Chondrocyte (in vitro differentiated cells): ENCODE data around the gene EFNA1. TPM values are rescaled to one million over a fixed set of nuclear protein-coding genes. Genes with fewer than 3 reads are reported as not detected.

ENCODE experiments used
- DNase-seq: peaks from one replicate; pipeline ENCODE4 v3.0.0; 2021; ENCODE audit warnings: mixed read lengths, low spot score
- H3K27ac Mint-ChIP-seq: one replicate; pipeline ENCODE4 v1.8.0; 2021; ENCODE audit warnings: mild to moderate bottlenecking, moderate library complexity, mixed read lengths; ENCODE audit not compliant: unreplicated experiment
- H3K27me3 Mint-ChIP-seq: 2 replicates; pipeline ENCODE4 v1.8.0; 2021; ENCODE audit warnings: low read depth, mixed read lengths
- H3K36me3 Mint-ChIP-seq: 2 replicates; pipeline ENCODE4 v1.8.0; 2021; ENCODE audit warnings: low read depth, mixed read lengths
- H3K4me1 Mint-ChIP-seq: 2 replicates; pipeline ENCODE4 v1.8.0; 2021; ENCODE audit warnings: low read depth, mild to moderate bottlenecking, mixed read lengths
- H3K4me3 Mint-ChIP-seq: one replicate; pipeline ENCODE4 v1.8.0; 2021; ENCODE audit warnings: mild to moderate bottlenecking, moderate library complexity, mixed read lengths; ENCODE audit not compliant: unreplicated experiment
- H3K9me3 Mint-ChIP-seq: 2 replicates; pipeline ENCODE4 v1.8.0; 2021; ENCODE audit warnings: low read depth, mixed read lengths
- total RNA-seq: library from RNA; stranded (reverse); gene quantifications from 3 replicates; pipeline ENCODE4 v1.2.1, GENCODE V29; 2021
- TF ChIP-seq, protein P1 (sequence below): fragments of 200-600 bp; sonication (generic); IDR thresholded peaks from 2 replicates; pipeline ENCODE4 v1.5.0; 2021; ENCODE audit warnings: antibody characterized with exemption, mild to moderate bottlenecking, moderate library complexity

The EFNA1 gene
- total RNA-seq, 1 donor from 2014 or later: 12.6 TPM

DNA sequence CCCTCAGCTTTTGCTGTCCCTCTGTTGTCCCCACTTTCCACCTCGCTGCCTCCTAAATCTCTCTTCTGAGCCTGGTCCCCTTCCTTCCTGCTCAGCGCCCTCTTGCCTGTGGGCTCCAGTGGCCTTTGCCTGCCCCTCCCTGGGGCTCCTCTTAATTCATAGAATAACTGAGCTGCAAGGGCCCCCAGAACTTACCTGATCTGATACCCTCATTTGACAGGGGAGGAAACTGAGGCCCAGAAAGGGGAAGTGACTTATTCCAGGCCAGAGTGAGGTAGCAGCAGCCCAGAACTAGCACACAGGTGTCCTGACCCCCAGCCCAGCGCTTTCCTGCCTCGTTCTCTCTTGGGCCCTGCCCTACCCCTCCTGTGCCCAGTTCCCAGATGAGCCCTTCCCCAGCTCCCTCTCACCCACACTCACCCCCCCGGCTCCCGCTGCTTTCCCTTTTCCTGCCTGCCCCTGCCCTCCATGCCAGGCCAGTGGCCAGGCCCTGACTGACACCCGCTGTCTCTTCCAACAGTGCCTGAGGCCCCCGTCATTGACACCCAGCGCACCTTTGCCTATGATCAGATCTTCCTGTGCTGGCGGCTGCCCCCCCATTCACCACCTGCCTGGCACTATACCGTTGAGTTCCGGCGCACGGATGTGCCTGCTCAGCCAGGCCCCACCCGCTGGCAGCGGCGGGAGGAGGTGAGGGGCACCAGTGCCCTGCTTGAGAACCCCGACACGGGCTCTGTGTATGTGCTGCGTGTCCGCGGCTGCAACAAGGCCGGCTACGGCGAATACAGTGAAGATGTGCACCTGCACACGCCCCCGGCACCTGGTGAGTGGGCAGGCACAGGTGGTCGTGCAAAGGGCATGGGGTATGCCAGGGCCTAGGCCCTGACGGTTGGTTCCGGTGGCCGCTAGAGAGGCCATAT is 51.7 kb downstream of the EFNA1 start:
- H3K9me3 Mint-ChIP-seq: no peaks in the 10 kb centered on the region
- TF ChIP-seq, protein P1, sequence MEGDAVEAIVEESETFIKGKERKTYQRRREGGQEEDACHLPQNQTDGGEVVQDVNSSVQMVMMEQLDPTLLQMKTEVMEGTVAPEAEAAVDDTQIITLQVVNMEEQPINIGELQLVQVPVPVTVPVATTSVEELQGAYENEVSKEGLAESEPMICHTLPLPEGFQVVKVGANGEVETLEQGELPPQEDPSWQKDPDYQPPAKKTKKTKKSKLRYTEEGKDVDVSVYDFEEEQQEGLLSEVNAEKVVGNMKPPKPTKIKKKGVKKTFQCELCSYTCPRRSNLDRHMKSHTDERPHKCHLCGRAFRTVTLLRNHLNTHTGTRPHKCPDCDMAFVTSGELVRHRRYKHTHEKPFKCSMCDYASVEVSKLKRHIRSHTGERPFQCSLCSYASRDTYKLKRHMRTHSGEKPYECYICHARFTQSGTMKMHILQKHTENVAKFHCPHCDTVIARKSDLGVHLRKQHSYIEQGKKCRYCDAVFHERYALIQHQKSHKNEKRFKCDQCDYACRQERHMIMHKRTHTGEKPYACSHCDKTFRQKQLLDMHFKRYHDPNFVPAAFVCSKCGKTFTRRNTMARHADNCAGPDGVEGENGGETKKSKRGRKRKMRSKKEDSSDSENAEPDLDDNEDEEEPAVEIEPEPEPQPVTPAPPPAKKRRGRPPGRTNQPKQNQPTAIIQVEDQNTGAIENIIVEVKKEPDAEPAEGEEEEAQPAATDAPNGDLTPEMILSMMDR: no peak
- peak; percentile 85 for DNase-seq
- H3K4me3 Mint-ChIP-seq: no peak overlapping the region
- no peak overlapping the region for H3K27ac Mint-ChIP-seq
- H3K36me3 Mint-ChIP-seq: peaks cover 23% of the 10 kb centered on the region
- peaks cover 22% of the 10 kb centered on the region for H3K4me1 Mint-ChIP-seq
- H3K27me3 Mint-ChIP-seq: no peaks in the 10 kb centered on the region

DNA sequence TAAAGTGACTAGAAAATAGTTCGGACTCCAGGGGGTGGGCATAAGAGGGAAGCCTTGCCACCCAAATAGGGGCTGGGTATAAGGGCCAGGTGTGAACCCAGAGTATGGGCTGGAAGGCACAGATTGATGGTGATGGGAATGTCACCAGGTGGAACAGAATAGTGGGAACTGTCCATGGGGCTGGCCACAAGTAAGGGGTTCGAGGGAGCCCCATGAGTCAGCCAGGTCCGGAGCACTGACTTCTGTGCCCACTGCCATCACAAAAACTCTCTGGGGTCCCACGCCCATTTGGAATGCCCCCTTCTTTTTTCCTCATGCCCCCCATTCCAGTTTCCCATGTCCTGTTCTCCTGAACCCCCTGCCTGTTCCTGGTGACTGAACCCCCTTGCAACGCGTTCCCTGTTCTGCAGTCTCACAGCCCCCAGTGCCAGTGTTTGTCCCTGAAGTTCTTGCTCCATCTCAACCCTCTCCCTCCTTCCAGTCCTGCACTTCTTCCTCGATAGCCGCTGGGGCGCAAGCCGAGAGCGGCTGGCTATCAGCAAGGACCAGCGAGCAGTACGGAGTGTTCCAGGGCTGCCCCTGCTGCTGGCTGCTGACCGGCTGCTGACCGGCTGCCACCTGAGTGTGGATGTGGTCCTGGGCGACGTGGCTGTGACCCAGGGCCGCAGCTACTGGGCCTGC is 53.8 kb downstream of the EFNA1 start:
- DNase-seq: peak; percentile 59
- Mint-ChIP-seq H3K4me1 (peaks cover 5% of the 10 kb centered on the region), H3K9me3 (no peaks in the 10 kb centered on the region), H3K27ac (no peak overlapping the region), H3K36me3 (peaks cover 25% of the 10 kb centered on the region), H3K4me3 (no peak overlapping the region), H3K27me3 (no peaks in the 10 kb centered on the region)
- TF ChIP-seq, protein P1: no peak

DNA sequence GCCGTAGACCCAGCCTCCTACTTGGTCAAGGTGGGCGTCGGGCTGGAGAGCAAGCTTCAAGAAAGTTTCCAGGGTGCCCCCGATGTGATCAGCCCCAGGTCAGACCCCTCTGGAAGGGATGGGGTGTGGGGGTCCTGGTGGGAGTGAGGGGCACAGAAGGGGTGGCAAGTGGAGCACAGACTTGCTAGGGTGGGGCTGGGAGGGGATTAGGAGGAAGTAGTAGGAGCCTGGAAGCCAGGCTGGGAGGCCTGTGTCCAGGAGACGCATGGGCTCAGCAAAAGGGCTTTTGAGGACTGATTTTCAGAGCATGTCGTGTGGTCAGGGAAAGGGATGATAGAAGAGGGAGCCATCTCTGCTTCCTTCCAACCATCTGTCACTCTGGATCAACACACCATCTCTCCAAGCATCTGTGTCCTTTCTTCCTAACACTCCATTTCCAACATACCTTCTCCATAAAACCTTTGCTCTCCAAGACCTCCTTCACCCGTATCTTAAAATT is 54.4 kb downstream of the EFNA1 start:
- no peaks in the 10 kb centered on the region for H3K9me3 Mint-ChIP-seq
- TF ChIP-seq, protein P1: no peak
- H3K4me3 Mint-ChIP-seq: no peak overlapping the region
- no peaks in the 10 kb centered on the region for H3K27me3 Mint-ChIP-seq
- peaks cover 4% of the 10 kb centered on the region for H3K4me1 Mint-ChIP-seq
- no peak for DNase-seq
- no peak overlapping the region for H3K27ac Mint-ChIP-seq
- peaks cover 23% of the 10 kb centered on the region for H3K36me3 Mint-ChIP-seq

DNA sequence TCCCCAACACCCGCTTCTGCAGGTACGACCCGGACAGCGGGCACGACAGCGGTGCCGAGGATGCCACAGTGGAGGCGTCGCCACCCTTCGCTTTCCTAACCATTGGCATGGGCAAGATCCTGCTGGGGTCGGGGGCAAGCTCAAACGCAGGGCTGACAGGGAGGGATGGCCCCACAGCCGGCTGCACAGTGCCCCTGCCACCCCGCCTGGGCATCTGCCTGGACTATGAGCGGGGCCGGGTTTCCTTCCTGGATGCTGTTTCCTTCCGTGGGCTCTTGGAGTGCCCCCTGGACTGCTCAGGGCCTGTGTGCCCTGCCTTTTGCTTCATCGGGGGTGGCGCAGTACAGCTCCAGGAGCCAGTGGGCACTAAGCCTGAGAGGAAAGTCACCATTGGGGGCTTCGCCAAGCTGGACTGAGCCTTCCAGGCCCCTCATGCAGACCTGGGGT is 56.1 kb downstream of the EFNA1 start:
- TF ChIP-seq, protein P1: no peak
- Mint-ChIP-seq H3K27me3 (no peaks in the 10 kb centered on the region), H3K27ac (no peak overlapping the region), H3K4me3 (no peak overlapping the region), H3K36me3 (peaks cover 18% of the 10 kb centered on the region), H3K9me3 (no peaks in the 10 kb centered on the region), H3K4me1 (peaks cover 9% of the 10 kb centered on the region)
- peak; percentile 72 for DNase-seq

DNA sequence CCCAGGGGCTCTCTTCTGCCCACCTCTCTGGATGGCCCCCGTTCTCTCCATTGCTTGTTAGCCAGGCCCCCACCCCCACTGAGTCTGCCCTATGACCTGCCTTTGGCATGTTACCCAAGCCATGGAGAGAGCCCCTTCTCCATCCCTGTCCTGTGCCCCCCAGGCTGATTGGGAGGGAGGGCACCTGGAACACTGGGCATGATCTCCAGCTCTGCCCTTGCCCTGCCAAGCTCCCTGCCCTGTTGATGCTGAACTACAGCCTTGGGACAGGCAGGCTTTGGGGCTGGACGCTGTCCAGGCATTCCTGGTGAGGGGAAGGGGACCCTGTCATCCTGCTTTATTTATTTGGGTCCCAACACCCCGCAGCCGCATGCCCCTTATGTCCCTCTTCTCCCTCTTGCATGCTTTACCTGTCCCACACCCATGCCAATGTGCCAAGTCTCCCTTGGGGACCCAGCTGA is 56.7 kb downstream of the EFNA1 start:
- Mint-ChIP-seq H3K4me3 (no peak overlapping the region), H3K27ac (peak overlapping the region; percentile 59), H3K9me3 (no peaks in the 10 kb centered on the region), H3K27me3 (no peaks in the 10 kb centered on the region), H3K36me3 (peaks cover 13% of the 10 kb centered on the region), H3K4me1 (peaks cover 9% of the 10 kb centered on the region)
- TF ChIP-seq, protein P1: no peak
- DNase-seq: peak; percentile 54
